GM12878 (cell line): ENCODE results near the gene GON7. TPM values are rescaled to one million over a fixed set of nuclear protein-coding genes. Genes with fewer than 3 reads are reported as not detected.

Source experiments
- ATAC-seq: fragments of 200-7000 bp; cut with Tn5 transposase; 3 replicates; pipeline ENCODE4 v1.9.1; 2020; ENCODE audit warnings: mild to moderate bottlenecking, moderate library complexity
- BruUV-seq: library from RNA; stranded (reverse); fragments of 400-500 nt; replicated peaks from 2 replicates; lab custom pipeline; 2021; lab: Mats Ljungman, UMichigan
- CTCF ChIA-PET: fragments of 300-600 bp; sonication (Branson Sonifier 250); formaldehyde crosslinking; extraction: SDS; loops from one replicate; lab custom pipeline; 2021; ENCODE audit warnings: inconsistent platforms; lab: Yijun Ruan, JAX
- POLR2A ChIA-PET: fragments of 350-600 bp; formaldehyde crosslinking; extraction: SDS; loops from one replicate; lab custom pipeline; 2021; ENCODE audit warnings: inconsistent platforms; lab: Charles Lee
- RAD21 ChIA-PET: fragments of 300-600 bp; sonication (Branson Sonifier 250); formaldehyde crosslinking; loops from one replicate; lab custom pipeline; 2023; ENCODE audit warnings: antibody characterized with exemption; ENCODE audit not compliant: unreplicated experiment; lab: Charles Lee
- SMC1A ChIA-PET: fragments of 300-600 bp; sonication (Branson Sonifier 250); formaldehyde crosslinking; loops from one replicate; lab custom pipeline; 2023; ENCODE audit not compliant: unreplicated experiment, uncharacterized antibody; lab: Charles Lee
- DNase-seq: peaks from one replicate; pipeline ENCODE4 v3.0.0-alpha.2; 2011; ENCODE audit warnings: low read depth, low spot score
- FAIRE-seq: peaks from 3 replicates; lab custom pipeline; 2011; peaks lifted over from hg19 to GRCh38; lab: Jason Lieb, UNC
- H2AFZ ChIP-seq: 2 replicates; pipeline ENCODE4 v1.6.0; 2011; ENCODE audit warnings: low read depth, low read length, control low read depth; ENCODE audit not compliant: control insufficient read depth
- H3K27ac ChIP-seq: 2 replicates; pipeline ENCODE4 v1.5.1; 2011; ENCODE audit warnings: control low read depth; ENCODE audit not compliant: control insufficient read depth, insufficient read depth
- H3K27me3 ChIP-seq, 2 experiments: replicated peaks in 1 of 2; 2 replicates each; pipeline versions ENCODE4 v1.6.0 to v1.6.1; 2011; ENCODE audit warnings: low read length in 1 of 2; ENCODE audit not compliant: control insufficient read depth in 2 of 2, insufficient read depth in 2 of 2
- H3K36me3 ChIP-seq, 2 experiments: 2 replicates each; pipeline ENCODE4 v1.5.1; 2011; ENCODE audit warnings: low read length in 1 of 2; ENCODE audit not compliant: control insufficient read depth in 2 of 2, insufficient read depth in 2 of 2
- H3K4me1 ChIP-seq: 2 replicates; pipeline ENCODE4 v1.6.1; 2011; ENCODE audit warnings: mild to moderate bottlenecking, low read length, moderate library complexity, mixed read lengths; ENCODE audit not compliant: control insufficient read depth, insufficient read depth
- H3K4me2 ChIP-seq: 2 replicates; pipeline ENCODE4 v1.6.0; 2011; ENCODE audit warnings: control low read depth; ENCODE audit not compliant: control insufficient read depth, insufficient read depth
- H3K4me3 ChIP-seq: fragments of 200-600 bp; sonication (generic); 2 replicates; pipeline ENCODE4 v1.5.1; 2016
- H3K79me2 ChIP-seq: 2 replicates; pipeline ENCODE4 v1.6.0; 2011; ENCODE audit warnings: low read length; ENCODE audit not compliant: control insufficient read depth, insufficient read depth
- H3K9ac ChIP-seq: 2 replicates; pipeline ENCODE4 v1.8.0; 2011; ENCODE audit warnings: low read length, control low read depth, mixed read lengths; ENCODE audit not compliant: control insufficient read depth, insufficient read depth
- H3K9me3 ChIP-seq: replicated peaks from 3 replicates; pipeline ENCODE4 v1.5.1; 2011; ENCODE audit warnings: mild to moderate bottlenecking, low read length; ENCODE audit not compliant: control insufficient read depth, insufficient read depth
- H4K20me1 ChIP-seq: 2 replicates; pipeline ENCODE4 v1.6.0; 2011; ENCODE audit not compliant: control insufficient read depth, insufficient read depth
- E2F4 ChIP-seq: IDR thresholded peaks from 2 replicates; pipeline ENCODE4 v1.6.1; 2012; ENCODE audit warnings: low read depth, low read length, improper control_type of control experiment
- ETV6 ChIP-seq, 2 experiments: fragments of 450-650 bp in 1 of 2; IDR thresholded peaks in 1 of 2; conservative IDR thresholded peaks in 1 of 2; 2 replicates each; pipeline ENCODE4 v1.6.1; 2014; ENCODE audit warnings: antibody characterized with exemption in 1 of 2, borderline replicate concordance in 1 of 2, low read depth in 1 of 2, mild to moderate bottlenecking in 1 of 2, moderate library complexity in 1 of 2
- RAD21 ChIP-seq: IDR thresholded peaks from 2 replicates; pipeline ENCODE4 v1.6.1; 2011; ENCODE audit warnings: mild to moderate bottlenecking, low read depth, low read length, moderate library complexity; ENCODE audit not compliant: insufficient read depth
- RB1 ChIP-seq: fragments of 450-650 bp; formaldehyde crosslinking; IDR thresholded peaks from 2 replicates; pipeline ENCODE4 v1.6.1; 2017; ENCODE audit warnings: mild to moderate bottlenecking, borderline replicate concordance
- RBBP5 ChIP-seq: fragments of 200-600 bp; sonication (generic); conservative IDR thresholded peaks from 2 replicates; pipeline ENCODE4 v1.6.1; 2016
- SMARCA5 ChIP-seq: fragments of 450-650 bp; IDR thresholded peaks from 2 replicates; pipeline ENCODE4 v1.6.1; 2017; ENCODE audit warnings: mild to moderate bottlenecking
- SMC3 ChIP-seq: IDR thresholded peaks from 2 replicates; pipeline ENCODE4 v1.6.1; 2011; ENCODE audit warnings: low read length, improper control_type of control experiment, borderline replicate concordance
- YBX1 ChIP-seq: fragments of 450-650 bp; IDR thresholded peaks from 2 replicates; pipeline ENCODE4 v1.6.1; 2016; ENCODE audit warnings: antibody characterized with exemption
- ZNF274 ChIP-seq: IDR thresholded peaks from one replicate; pipeline ENCODE4 v1.8.0; 2011; ENCODE audit not compliant: insufficient read length, insufficient read depth
- WGBS: methylation state at CpG from one replicate; pipeline ENCODE4 v1.1.6; 2016; ENCODE audit warnings: low lambda C conversion rate; ENCODE audit not compliant: insufficient replicate concordance, insufficient coverage; ENCODE audit errors: missing lambda C conversion rate; 5-methylcytosine and 5-hydroxymethylcytosine counted together
- in situ Hi-C: fragments of 300-500 bp; cut with MboI; formaldehyde crosslinking; loops from 9 replicates; pipeline ENCODE4 v1.14.3; 2018; ENCODE audit warnings: mixed read lengths
- intact Hi-C: fragments of 100-400 bp; cut with micrococcal nuclease; formaldehyde crosslinking; loops from one replicate; pipeline ENCODE4 v1.14.2; 2022; ENCODE audit not compliant: unreplicated experiment
- polyA plus RNA-seq, 11 experiments: library from polyadenylated mRNA; depleted of rRNA in 4 of 11; unstranded in 6 of 11; stranded (reverse) in 5 of 11; fragments of >200 nt; fragmentation: Nextera tagmentation in 4 of 11; fragmentation: Illumina TruSeq in 1 of 11; extraction: Ambion mirVana in 4 of 11; extraction: Trizol in 1 of 11; gene quantifications; 1 replicate in 1 of 11; 2 replicates in 10 of 11; pipeline versions ENCODE4 v1.2.1 to v1.2.3, GENCODE V29; 2011 to 2016; ENCODE audit warnings: inconsistent platforms in 2 of 11, missing spikeins in 2 of 11, low read depth in 1 of 11
- total RNA-seq, 4 experiments: library from RNA; depleted of rRNA in 3 of 4; stranded (reverse); fragments of >200 nt in 3 of 4; fragmentation: Illumina TruSeq in 1 of 4; extraction: Trizol in 1 of 4; gene quantifications; 2 replicates each; pipeline versions ENCODE4 v1.2.1 to v1.2.3, GENCODE V29; 2013 to 2021
- TF ChIP-seq, protein P1 (sequence below), 3 experiments: IDR thresholded peaks in 2 of 3; conservative IDR thresholded peaks in 1 of 3; 2 replicates each; pipeline ENCODE4 v1.5.1; 2011; ENCODE audit warnings: low read depth in 3 of 3, low read length in 3 of 3, mild to moderate bottlenecking in 3 of 3, control low read depth in 2 of 3, moderate library complexity in 2 of 3, inconsistent platforms in 1 of 3, mixed read lengths in 1 of 3; ENCODE audit not compliant: control insufficient read depth in 2 of 3, insufficient read depth in 1 of 3; ENCODE audit errors: extremely low read depth in 1 of 3
- TF ChIP-seq, protein P2 (sequence below): fragments of 450-650 bp; formaldehyde crosslinking; IDR thresholded peaks from 2 replicates; pipeline ENCODE4 v1.5.0; 2022; ENCODE audit warnings: mild to moderate bottlenecking, missing genetic modification characterization
- TF ChIP-seq, protein P3 (sequence below): fragments of 450-650 bp; IDR thresholded peaks from 2 replicates; pipeline ENCODE4 v1.6.1; 2017; ENCODE audit warnings: mild to moderate bottlenecking, low read depth, inconsistent platforms; ENCODE audit not compliant: poor library complexity, severe bottlenecking

GON7 gene
- total and polyA plus RNA-seq, 10 of the 15 experiments (the other 5 are each of a cell fraction or from before 2014, with no cell fraction given), result 21.6 to 59.0 (median 33.0) TPM

- DNase-seq (no peak), FAIRE-seq (no peak), ATAC-seq (peak; percentile 98)
- no peaks in the 10 kb centered on the region for H3K27me3 ChIP-seq
- H4K20me1 ChIP-seq, result no peaks in the 10 kb centered on the region
- H3K9me3 ChIP-seq, result no peaks in the 10 kb centered on the region
- H3K4me1 ChIP-seq, result no peaks in the 10 kb centered on the region
- no peak overlapping the region for H3K4me3 ChIP-seq
- ChIA-PET RAD21 (interaction anchor here (0.6 to 3.7 kb wide), 14 partner anchors 13 to 449 kb away, joined by 3 to 40 read pairs (median 3); partner anchors contain the start of genes GON7, LYSET, MOAP1 and UBR7), SMC1A (interaction anchor here (0.6 to 1.8 kb wide), 22 partner anchors 9 to 673 kb away, joined by 3 to 24 read pairs (median 3); partner anchors contain the start of gene UBR7), CTCF (interaction anchor here (0.6 to 2.7 kb wide), 31 partner anchors 11 to 412 kb away, joined by 3 to 51 read pairs (median 4); partner anchors contain the start of genes GON7, LYSET, MOAP1 and UBR7), POLR2A (interaction anchor here (0.6 to 0.7 kb wide), 3 partner anchors 105 to 660 kb away, joined by 3 to 5 read pairs (median 3); no protein-coding TSS in a partner anchor)
- H3K27ac ChIP-seq, result no peak overlapping the region
- H2AFZ ChIP-seq, result no peak overlapping the region
- intact Hi-C loops (loop anchor here (1.0 to 5.0 kb wide), 3 partner anchors 80 to 267 kb away; no protein-coding TSS in a partner anchor), in situ Hi-C loops (loop anchor here (5.0 kb wide), 1 partner anchor 107 kb away; no protein-coding TSS in a partner anchor)
- 70% methylated on average over 3 of the region's 3 CpGs for WGBS
- H3K4me2 ChIP-seq, result no peak overlapping the region
- no peak overlapping the region for H3K9ac ChIP-seq
- no peaks in the 10 kb centered on the region for H3K79me2 ChIP-seq
- TF ChIP-seq SMARCA5 (peak; percentile 57; the same call in 1 of the 2 replicates), RAD21 (peak; percentile 84), RBBP5 (no peak), RB1 (peak; percentile 28; the same call in 1 of the 2 replicates), E2F4 (no peak), SMC3 (peak; percentile 55; the same call in 1 of the 2 replicates), YBX1 (no peak), ETV6 (conservative IDR thresholded peaks at IDR 0.05 in 1 of 2, IDR thresholded peaks at IDR 0.05 in 1 of 2; ENCODE audit: borderline replicate concordance in 1 of 2, low read depth in 1 of 2) (no peak), ZNF274 (no peak)
- TF ChIP-seq, protein P1, sequence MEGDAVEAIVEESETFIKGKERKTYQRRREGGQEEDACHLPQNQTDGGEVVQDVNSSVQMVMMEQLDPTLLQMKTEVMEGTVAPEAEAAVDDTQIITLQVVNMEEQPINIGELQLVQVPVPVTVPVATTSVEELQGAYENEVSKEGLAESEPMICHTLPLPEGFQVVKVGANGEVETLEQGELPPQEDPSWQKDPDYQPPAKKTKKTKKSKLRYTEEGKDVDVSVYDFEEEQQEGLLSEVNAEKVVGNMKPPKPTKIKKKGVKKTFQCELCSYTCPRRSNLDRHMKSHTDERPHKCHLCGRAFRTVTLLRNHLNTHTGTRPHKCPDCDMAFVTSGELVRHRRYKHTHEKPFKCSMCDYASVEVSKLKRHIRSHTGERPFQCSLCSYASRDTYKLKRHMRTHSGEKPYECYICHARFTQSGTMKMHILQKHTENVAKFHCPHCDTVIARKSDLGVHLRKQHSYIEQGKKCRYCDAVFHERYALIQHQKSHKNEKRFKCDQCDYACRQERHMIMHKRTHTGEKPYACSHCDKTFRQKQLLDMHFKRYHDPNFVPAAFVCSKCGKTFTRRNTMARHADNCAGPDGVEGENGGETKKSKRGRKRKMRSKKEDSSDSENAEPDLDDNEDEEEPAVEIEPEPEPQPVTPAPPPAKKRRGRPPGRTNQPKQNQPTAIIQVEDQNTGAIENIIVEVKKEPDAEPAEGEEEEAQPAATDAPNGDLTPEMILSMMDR (IDR thresholded peaks at IDR 0.05 in 2 of 3, conservative IDR thresholded peaks at IDR 0.05 in 1 of 3; ENCODE audit: control insufficient read depth in 2 of 3, extremely low read depth in 1 of 3, insufficient read depth in 1 of 3, low read depth in 3 of 3, low read length in 3 of 3), result peak; percentile 74 to 87 (median 75)
- TF ChIP-seq, protein P2, sequence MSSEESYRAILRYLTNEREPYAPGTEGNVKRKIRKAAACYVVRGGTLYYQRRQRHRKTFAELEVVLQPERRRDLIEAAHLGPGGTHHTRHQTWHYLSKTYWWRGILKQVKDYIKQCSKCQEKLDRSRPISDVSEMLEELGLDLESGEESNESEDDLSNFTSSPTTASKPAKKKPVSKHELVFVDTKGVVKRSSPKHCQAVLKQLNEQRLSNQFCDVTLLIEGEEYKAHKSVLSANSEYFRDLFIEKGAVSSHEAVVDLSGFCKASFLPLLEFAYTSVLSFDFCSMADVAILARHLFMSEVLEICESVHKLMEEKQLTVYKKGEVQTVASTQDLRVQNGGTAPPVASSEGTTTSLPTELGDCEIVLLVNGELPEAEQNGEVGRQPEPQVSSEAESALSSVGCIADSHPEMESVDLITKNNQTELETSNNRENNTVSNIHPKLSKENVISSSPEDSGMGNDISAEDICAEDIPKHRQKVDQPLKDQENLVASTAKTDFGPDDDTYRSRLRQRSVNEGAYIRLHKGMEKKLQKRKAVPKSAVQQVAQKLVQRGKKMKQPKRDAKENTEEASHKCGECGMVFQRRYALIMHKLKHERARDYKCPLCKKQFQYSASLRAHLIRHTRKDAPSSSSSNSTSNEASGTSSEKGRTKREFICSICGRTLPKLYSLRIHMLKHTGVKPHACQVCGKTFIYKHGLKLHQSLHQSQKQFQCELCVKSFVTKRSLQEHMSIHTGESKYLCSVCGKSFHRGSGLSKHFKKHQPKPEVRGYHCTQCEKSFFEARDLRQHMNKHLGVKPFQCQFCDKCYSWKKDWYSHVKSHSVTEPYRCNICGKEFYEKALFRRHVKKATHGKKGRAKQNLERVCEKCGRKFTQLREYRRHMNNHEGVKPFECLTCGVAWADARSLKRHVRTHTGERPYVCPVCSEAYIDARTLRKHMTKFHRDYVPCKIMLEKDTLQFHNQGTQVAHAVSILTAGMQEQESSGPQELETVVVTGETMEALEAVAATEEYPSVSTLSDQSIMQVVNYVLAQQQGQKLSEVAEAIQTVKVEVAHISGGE (CRISPR knock-in tag), result no peak
- TF ChIP-seq, protein P3, sequence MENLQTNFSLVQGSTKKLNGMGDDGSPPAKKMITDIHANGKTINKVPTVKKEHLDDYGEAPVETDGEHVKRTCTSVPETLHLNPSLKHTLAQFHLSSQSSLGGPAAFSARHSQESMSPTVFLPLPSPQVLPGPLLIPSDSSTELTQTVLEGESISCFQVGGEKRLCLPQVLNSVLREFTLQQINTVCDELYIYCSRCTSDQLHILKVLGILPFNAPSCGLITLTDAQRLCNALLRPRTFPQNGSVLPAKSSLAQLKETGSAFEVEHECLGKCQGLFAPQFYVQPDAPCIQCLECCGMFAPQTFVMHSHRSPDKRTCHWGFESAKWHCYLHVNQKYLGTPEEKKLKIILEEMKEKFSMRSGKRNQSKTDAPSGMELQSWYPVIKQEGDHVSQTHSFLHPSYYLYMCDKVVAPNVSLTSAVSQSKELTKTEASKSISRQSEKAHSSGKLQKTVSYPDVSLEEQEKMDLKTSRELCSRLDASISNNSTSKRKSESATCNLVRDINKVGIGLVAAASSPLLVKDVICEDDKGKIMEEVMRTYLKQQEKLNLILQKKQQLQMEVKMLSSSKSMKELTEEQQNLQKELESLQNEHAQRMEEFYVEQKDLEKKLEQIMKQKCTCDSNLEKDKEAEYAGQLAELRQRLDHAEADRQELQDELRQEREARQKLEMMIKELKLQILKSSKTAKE, result peak; percentile 22
- BruUV-seq, result no TSS peak
- peaks cover 6 to 13% of the 10 kb centered on the region in 2 experiments for H3K36me3 ChIP-seq
Measured at GRCh38 chr14:93219103-93219726, 12.3 kb upstream of the GON7 start.
